Measurements from ENCODE around the gene DUOXA1.

- no peak for TF ChIP-seq CTCF (conservative IDR thresholded peaks at IDR 0.05 in 1 of 2, IDR thresholded peaks at IDR 0.05 in 1 of 2; ENCODE audit: low read depth in 1 of 2, low read length in 2 of 2)
- TF ChIP-seq EZH2 (IDR thresholded peaks at IDR 0.05; ENCODE audit: low read length, missing control alignments): no peak
Measured at GRCh38 chr15:45157974-45158373, 28.3 kb upstream of the DUOXA1 start.
